Neural crest cell (in vitro differentiated cells): ENCODE measurements around the gene CAPZB. TPM values are rescaled to one million over a fixed set of nuclear protein-coding genes. Genes with fewer than 3 reads are reported as not detected.

Experiments used
- DNase-seq: peaks from one replicate; pipeline ENCODE4 v3.0.0; 2021; ENCODE audit warnings: low read depth, mixed read lengths, low spot score
- H3K27ac Mint-ChIP-seq: one replicate; pipeline ENCODE4 v1.8.0; 2021; ENCODE audit warnings: mild to moderate bottlenecking, mixed read lengths; ENCODE audit not compliant: unreplicated experiment
- H3K27me3 Mint-ChIP-seq: 2 replicates; pipeline ENCODE4 v1.8.0; 2021; ENCODE audit warnings: low read depth, mild to moderate bottlenecking, mixed read lengths
- H3K36me3 Mint-ChIP-seq: 2 replicates; pipeline ENCODE4 v1.8.0; 2021; ENCODE audit warnings: low read depth, mild to moderate bottlenecking, mixed read lengths
- H3K4me1 Mint-ChIP-seq: 2 replicates; pipeline ENCODE4 v1.8.0; 2021; ENCODE audit warnings: mixed read lengths
- H3K4me3 Mint-ChIP-seq: one replicate; pipeline ENCODE4 v1.8.0; 2021; ENCODE audit warnings: mild to moderate bottlenecking, mixed read lengths
- H3K9me3 Mint-ChIP-seq: 2 replicates; pipeline ENCODE4 v1.8.0; 2021; ENCODE audit warnings: mixed read lengths
- total RNA-seq: library from RNA; stranded (reverse); gene quantifications from 2 replicates; pipeline ENCODE4 v1.2.1, GENCODE V29; 2021
- TF ChIP-seq, protein P1 (sequence below): fragments of 200-600 bp; sonication (generic); conservative IDR thresholded peaks from 2 replicates; pipeline ENCODE4 v1.5.0; 2021; ENCODE audit warnings: antibody characterized with exemption, mild to moderate bottlenecking

Gene CAPZB
- total RNA-seq, 1 donor from 2014 or later = 256 TPM

GRCh38 chr1:19445417-19446342, 39.7 kb downstream of the CAPZB start:
- H3K36me3 Mint-ChIP-seq = no peaks in the 10 kb centered on the region

GRCh38 chr1:19444296-19445021, 40.9 kb downstream of the CAPZB start:
- H3K4me3 Mint-ChIP-seq = no peak overlapping the region
- H3K9me3 Mint-ChIP-seq = no peaks in the 10 kb centered on the region
- peak overlapping the region; percentile 64 for H3K27ac Mint-ChIP-seq

More at GRCh38 chr1:19445417-19446342, 39.7 kb downstream of the CAPZB start:
- DNase-seq = no peak
- peak overlapping the region; percentile 13 for H3K27ac Mint-ChIP-seq
- H3K4me3 Mint-ChIP-seq = no peak overlapping the region
- no peaks in the 10 kb centered on the region for H3K9me3 Mint-ChIP-seq
- TF ChIP-seq, protein P1, sequence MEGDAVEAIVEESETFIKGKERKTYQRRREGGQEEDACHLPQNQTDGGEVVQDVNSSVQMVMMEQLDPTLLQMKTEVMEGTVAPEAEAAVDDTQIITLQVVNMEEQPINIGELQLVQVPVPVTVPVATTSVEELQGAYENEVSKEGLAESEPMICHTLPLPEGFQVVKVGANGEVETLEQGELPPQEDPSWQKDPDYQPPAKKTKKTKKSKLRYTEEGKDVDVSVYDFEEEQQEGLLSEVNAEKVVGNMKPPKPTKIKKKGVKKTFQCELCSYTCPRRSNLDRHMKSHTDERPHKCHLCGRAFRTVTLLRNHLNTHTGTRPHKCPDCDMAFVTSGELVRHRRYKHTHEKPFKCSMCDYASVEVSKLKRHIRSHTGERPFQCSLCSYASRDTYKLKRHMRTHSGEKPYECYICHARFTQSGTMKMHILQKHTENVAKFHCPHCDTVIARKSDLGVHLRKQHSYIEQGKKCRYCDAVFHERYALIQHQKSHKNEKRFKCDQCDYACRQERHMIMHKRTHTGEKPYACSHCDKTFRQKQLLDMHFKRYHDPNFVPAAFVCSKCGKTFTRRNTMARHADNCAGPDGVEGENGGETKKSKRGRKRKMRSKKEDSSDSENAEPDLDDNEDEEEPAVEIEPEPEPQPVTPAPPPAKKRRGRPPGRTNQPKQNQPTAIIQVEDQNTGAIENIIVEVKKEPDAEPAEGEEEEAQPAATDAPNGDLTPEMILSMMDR = peak; percentile 54
- no peaks in the 10 kb centered on the region for H3K27me3 Mint-ChIP-seq
- H3K4me1 Mint-ChIP-seq = peaks cover 53% of the 10 kb centered on the region

GRCh38 chr1:19443326-19443725, 42.0 kb downstream of the CAPZB start:
- Mint-ChIP-seq H3K4me3 (no peak overlapping the region), H3K4me1 (peaks cover 48% of the 10 kb centered on the region), H3K27me3 (no peaks in the 10 kb centered on the region), H3K36me3 (no peaks in the 10 kb centered on the region), H3K9me3 (no peaks in the 10 kb centered on the region), H3K27ac (no peak overlapping the region)
- no peak for DNase-seq
- TF ChIP-seq, protein P1 = no peak

More at GRCh38 chr1:19444296-19445021, 40.9 kb downstream of the CAPZB start:
- Mint-ChIP-seq H3K4me1 (peaks cover 57% of the 10 kb centered on the region), H3K27me3 (no peaks in the 10 kb centered on the region), H3K36me3 (no peaks in the 10 kb centered on the region)
- TF ChIP-seq, protein P1 = no peak
- no peak for DNase-seq

- H3K4me1 Mint-ChIP-seq = peaks cover 49% of the 10 kb centered on the region
- H3K27ac Mint-ChIP-seq = no peak overlapping the region
- no peaks in the 10 kb centered on the region for H3K27me3 Mint-ChIP-seq
- no peak for DNase-seq
- no peaks in the 10 kb centered on the region for H3K36me3 Mint-ChIP-seq
- TF ChIP-seq, protein P1 = no peak
- H3K9me3 Mint-ChIP-seq = no peaks in the 10 kb centered on the region
- H3K4me3 Mint-ChIP-seq = no peak overlapping the region
Measured at GRCh38 chr1:19442154-19443096, 42.9 kb downstream of the CAPZB start.
